NCI-H2081 treated with DMSO at 0.1 percent for 48 hours (cell line): ENCODE measurements around the gene LRRC55.
"Not testable (repeated sequence)": the region's sequence is repeated elsewhere in the genome, so short reads cannot be mapped to it uniquely, and the experiment has no call there.

Experiments
- DNase-seq: peaks from one replicate; lab custom pipeline; 2025; lab: John Stamatoyannopoulos, UW

Gene LRRC55

DNA sequence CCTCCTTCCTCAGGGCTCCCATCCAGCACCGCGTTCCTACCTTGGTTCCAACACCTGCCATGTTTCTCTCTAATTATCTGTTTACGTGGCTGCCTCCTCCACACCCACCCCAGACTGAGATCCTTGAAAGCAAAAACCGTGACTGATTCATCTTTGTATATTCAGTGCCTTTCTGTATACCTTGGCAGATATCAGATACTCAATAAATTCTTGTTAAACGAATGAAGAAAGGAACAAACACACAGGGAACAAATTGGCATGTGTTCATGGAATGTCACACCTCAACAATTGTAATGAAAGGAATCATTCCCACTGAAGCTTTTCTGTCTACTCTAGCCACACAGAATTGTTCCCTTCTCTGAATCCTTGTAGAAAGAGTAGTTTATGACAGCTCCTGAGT, 20.4 kb upstream of the LRRC55 start:
- DNase-seq: no peak

DNA sequence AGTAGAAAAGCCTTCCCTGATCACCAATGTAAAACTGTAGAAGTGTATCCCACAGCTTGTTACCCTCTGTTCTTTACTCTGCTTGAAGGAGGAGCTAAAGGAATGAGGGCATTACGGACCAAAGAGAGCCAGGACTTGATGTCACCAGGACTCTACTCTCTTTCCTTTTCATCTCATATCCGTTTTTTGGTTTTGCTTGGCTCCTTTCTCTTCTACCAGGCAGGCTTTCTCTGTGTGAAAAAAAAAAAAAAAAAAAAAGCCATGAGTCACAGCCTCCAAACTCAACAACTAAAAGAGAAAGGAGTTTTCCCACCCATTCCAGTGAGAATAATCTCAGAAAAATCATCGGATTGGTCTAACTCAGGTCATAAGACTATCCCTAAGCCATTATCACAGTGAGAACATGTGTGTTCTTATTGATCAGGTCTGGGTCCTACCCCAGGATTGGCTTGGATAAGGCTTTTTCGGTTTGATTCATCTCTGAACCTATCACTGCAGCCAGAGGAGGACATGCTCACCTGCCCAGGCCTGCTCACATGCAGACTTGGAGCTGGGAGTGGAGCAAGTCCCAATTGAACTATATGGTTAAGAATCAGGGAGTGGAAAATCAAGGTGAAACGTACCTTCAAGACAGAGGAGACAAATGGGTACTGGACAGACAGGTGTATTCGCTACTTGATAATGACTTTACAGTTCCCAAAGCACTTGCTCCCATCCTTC, 19.4 kb upstream of the LRRC55 start:
- DNase-seq: no peak

DNA sequence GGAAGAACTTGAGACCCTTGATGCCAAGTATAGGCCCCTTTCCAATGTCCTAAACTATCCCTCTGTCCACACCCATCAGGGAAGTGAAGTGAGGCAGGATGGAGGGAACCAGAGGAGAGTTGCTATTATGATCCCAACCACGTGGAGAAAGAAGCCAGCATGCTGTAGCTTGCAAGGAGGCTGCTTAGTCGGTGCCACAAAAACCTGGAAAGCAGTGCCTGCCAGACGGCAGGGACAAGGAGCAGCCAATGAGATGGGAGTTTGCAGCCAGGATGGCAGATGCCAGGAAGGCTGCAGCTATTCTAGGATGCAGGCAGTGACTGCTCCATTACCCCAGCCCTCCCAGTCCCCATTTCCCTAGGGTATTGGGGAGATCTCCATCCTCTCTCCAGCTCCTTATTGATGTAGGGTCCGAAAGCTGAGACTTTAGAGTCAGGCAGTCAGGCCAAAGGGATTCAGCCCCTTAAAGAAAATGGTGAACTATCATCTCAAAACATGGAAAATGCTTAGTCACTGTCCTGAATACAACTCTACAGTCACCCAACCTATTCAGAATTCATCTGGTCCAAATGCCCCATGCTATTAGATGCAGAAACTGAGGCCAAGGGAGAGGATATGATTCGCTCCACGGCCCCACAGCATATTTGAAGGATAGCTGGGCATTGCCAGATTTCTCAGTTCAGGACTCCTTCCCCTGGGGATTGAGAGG, 18.4 kb upstream of the LRRC55 start:
- no peak for DNase-seq

DNA sequence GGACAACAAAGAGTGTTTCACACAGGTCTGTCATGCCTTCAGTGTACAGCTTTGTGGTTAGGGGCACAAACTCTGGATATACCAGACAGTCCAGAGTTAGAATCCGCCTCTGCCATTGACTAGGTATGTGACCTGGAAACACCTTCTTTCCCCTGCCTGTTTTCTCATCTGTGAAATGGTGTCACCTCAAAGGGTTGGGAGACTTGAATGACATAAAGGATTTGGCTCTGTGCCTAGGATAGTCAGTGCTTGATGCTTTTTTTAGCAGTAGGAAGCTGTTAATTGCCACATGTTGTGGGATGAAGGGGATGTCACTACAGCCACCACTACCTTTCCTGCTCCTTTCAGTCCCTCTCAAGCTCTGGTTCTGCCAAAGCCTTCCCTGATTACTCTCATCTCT, 17.4 kb upstream of the LRRC55 start:
- DNase-seq: no peak

DNA sequence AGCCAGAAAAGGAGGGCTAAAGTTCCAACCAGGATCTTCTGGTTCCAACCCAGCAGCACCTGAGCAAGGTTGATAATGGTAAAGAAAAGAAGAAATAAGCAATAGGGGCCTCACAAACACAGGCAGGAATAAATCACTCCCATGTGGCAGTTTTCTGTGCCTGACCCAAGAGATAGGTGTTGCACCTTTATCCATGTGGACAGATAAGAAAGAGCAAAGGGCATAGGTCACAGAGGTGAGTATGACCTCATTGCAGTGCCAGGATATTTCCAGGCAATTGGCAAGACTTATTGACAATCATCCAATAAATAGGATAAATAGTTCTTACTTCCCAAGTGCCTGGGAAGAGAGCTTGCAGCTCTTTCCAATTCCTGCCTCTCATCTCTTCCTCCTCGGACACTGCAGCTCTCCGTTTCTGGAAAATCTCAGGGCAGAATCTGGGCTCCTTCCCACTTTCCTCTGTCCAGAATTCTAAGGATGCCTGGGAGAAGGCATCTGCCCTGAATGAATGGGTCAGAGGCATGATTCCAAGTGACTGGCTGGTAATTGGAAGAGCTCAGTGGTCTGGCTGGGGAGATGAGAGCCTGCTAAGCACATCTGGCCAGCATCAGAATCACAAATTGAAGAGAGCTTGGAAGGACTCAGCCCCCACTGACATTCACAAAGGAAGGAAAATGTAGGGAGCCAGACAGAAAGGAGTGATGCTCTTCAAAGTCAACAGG, 14.5 kb upstream of the LRRC55 start:
- DNase-seq: no peak

DNA sequence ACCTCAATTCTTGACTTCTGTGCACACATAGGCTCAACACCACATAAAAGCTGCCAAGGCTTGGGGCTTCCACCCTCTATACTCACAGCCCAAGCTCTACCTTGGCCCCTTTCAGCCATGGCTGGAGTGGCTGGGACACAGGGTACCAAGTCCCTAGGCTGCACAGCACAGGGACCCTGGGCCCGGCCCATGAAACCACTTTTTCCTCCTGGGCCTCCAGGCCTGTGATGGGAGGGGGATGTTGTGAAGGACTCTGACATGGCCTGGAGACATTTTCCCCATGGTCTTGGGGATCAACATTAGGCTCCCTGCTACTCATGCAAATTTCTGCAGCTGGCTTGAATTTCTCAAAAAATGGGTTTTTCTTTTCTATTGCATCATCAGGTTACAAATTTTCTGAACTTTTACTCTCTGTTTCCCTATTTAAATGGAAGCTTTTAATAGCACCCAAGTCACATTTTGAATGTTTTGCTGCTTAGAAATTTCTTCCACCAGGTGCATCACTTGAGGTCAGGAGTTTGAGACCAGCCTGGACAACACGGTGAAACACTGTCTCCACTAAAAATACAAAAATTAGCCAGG, 11.9 kb upstream of the LRRC55 start:
- not testable (repeated sequence) for DNase-seq

DNA sequence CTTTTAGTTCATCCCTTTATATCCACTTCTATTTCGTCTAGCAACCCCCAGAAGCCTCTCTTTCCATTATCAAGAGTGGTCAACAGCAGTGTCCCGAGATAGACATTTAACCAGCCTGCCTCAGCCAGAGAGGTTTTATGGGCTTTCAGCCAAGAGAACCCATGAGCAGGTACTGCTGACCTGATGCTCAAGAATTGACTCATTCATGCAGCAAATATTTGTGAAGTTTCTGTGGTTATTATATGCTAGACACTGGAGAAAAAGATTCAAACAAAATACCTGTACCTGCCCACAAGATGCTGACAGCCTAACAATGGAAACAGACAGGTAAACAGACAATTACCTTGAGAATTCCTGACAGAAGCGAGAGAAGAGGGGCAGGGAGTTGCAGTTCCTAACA, 9.7 kb upstream of the LRRC55 start:
- no peak for DNase-seq

DNA sequence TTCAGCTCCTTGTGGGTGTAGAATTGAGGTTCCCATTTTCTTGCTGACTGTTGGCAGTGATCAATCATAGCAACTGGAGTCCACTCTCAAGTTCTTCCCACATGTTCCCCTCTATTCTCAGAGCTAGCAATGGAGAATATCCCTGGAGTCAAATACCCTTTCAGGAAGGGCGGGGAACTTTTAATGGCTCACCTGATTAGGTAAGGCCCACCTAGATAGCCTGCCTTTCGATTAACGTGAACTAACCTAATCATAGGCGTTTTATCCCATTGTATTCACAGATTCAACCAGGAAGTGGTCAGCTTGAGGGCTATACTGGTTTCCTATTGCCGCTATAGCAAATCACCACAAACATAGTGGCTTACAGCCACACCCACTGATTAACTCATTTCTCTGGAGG, 7.1 kb upstream of the LRRC55 start:
- DNase-seq: no peak

DNA sequence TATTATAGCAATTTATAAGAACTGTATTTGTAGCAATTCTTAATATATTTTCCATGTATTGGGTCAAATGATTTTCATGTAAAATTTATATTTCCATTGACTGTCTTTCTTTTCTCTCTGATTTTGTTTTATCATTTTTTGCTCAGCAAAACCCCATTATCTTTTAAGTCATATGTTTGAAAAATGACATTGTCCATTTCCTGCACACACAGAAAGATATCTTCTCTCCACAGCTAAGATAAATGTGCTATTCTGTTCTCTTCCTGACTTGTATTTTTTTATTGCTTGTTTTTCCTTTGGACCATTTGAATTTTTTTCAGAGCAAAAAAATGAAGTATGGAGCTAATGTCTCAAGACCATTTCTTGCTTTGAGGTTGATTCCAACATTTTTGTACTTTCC, 6.3 kb upstream of the LRRC55 start:
- no peak for DNase-seq

DNA sequence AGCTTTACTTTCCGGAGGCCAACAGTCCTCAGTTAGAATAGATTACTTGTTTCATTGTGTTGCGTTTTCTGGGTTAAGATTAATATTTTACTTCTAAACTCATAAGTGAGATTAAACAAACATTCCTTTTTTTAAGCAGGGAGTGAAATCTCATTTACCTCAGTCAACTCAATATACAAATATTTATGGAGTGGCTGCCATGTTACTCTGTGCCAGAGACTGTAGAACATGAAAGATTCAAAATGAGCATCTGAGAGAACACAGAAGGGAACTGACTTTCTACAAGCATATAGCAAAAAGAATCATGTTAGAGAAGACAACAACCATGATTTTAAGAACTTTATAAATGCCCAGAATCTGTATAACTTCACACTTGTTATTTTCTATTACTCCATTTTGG, 3.4 kb upstream of the LRRC55 start:
- no peak for DNase-seq

DNA sequence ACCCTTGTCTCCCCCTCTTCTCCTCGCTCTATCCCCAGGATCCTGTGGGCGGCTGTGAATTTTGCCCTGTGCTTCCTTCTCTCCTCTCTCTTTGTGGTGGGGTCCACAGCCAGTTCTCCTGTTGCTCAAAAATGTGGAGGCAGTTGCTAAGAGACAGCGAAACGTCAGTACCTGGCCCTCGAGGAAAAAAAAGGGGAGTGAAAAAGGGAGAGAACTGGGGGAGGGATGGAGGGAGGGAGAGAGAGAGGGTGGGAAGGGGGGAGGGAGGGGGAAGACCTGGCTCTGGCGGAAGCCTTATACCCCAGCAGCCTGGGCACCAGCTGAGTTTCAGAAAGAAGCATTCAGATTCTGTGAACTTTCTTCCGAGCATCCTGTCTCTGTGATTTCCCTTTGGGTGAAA, 2.1 kb upstream of the LRRC55 start:
- DNase-seq: no peak

DNA sequence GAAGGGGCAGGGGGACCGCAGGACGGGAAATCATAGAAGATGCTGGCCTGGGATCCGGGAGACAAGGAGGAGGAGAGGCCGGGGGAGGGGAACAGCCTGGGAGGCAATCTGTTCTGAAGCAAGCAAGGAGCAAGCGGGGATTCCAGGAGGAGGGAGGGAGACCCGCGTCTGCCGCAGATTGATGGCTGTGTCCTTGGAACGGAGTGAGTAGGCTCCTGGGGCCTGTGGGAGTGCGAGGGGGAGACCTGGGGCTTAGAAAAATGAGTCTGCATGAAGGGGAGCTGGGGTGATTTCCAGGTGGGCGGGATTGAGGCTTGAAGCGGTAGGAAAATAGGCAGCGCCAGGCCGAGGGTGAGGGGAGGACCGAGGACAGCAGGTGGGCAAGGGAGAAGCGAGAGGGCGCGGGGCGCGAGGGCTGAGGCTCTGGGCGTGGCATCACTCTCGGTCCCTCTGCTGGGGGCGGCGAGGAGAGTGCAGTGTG, 1.6 kb upstream of the LRRC55 start:
- DNase-seq: no peak

DNA sequence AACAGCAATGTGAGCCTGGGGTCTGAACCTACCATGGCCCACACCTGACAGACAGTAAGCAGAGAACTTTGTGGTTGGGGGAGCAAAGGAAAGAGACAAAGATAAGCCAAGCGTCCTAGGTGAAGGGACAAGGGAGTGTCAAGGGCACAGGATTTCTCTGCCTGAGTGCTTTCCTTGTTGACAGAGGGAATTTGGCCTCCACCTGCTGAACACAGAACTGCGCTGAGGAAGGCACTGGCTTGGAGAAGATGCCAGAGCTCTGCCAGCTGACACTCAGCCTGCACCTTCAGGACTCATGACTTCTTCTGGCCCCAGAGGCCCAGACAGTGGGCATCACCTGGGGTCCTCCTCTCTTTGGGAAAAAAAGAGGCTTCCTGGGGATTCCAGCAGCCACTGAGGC, 789 bp upstream of the LRRC55 start:
- DNase-seq: no peak

DNA sequence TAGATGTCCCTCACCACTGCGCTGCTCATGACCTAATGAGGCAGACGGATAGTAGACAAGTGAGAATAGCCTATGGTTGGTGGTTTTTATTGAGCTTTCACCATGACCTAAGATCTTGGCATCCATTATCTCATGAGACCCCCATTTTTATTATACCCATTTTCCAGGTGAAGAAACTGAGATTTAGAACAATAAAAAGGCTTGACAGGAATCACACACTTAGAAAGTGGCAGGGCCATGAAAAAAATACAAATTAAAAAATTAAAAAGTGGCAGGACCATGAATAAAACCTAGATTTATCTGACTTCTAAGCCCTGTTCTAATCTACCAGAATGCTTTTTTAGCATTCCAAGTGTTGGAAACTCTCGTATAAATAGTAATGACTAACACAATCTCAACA, 1.1 kb downstream of the LRRC55 start:
- DNase-seq: no peak

DNA sequence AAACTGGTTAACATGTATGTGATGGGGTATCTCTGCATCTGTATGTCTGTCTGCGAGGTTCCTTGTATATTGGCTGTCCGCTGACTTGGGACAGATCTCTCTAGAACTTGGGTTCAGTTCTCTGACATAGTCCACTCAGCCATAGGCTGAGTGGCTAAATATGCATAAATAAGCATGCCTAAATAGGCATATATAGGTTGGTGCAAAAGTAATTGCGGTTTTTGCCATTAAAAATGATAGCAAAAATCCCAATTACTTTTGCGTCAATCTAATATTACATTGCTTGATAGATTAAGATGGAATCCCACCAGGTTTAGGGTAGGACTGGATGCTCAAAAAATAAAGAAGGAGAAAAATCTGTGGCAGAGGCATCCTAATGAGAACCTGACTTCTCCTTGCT, 8.8 kb downstream of the LRRC55 start:
- DNase-seq: no peak

DNA sequence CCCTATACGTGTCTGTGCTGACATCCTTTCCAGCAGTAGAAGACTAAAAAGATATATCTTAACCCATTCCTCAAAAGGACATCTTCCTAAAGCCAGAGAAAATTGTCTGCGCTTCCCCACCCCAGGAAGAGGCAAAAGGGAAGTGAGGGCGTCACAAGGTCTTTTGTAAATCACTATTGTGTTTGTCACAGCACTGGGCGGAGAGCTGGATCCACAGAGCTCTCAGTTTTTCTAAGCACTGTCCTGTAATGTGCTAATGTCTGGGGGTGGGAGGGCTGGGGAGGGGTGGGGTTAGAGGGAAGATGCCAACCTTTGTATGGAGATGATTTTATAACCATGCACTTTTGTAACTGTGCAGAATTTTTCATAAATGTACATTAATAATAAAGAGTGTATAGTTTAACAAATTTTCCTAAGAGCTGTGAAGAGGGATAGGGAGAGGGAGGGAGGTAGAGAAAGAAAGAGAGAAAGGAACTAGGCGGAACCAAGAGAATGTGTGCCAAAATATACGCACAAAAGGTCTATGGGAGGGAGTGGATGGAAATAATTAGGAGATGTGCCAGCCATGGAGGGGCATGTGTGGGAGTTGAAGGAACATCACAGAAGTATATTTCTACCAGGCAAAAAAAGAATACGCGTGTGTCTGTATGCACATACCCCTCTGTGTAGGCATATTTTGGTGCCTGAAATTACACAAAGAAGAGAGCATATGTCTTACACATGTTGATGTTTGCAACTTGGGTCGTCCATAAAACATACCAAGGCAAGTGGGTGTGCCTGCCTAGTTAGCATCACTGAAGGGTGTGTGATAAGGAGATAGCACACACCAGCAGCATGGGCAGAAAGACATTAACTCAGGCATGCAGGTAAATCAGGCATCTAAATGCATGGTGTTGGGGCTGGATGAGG, 9.8 kb downstream of the LRRC55 start:
- DNase-seq: no peak

DNA sequence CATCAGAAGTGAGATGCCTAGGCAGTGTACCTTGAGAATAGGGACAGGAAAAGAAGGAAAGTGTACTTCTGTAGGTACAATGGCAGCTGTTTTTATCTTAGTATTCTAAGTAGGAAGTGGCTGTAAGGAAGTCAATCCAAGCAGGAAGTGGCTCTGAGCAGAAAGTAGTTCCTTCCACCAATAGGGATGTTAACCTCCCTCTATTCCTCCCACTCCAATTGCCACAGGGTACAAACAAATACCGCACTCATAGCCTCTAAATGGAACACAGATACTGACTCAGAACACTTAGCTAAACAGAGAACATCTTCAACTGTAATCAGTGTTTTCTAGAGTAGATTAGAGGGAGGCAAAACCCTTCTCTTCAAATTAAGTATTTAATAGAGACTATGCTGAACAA, 10.6 kb downstream of the LRRC55 start:
- DNase-seq: no peak

DNA sequence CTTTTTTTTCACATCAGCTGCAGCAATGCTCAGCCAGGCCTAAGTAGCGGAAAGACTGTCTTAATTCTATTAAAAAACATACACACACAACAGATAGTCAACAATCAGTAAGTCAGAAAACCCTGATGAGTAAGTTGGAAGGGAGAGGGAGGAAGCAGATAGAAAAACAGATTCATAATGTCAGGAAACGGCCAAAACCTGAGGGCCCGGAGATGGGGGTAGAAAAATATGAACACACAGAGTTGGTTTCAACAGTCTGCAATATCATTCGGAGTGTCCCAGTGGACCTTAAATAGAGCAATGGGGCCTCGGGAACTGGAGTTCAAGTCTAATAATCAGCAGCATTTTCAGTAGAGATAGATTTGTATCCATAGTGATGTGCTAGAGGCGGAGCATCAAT, 14.8 kb downstream of the LRRC55 start:
- no peak for DNase-seq

DNA sequence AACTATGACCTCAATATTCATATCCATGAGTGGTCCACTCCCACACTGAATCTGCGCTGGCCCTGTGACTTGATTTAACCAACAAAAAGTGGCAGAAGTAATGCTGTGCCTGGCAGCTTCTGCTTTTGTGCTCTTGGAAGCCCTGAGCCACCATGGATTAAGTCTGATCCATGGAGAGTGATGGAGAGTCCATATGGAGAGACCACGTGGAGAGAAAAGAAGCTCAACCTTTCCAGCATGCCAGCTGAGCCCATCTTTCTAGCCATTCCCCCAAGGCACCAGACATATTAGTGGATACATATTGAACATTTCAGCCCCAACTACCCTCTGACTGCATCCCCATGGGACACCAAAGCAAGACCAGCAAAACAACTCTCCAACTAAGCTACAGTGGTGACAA, 16.0 kb downstream of the LRRC55 start:
- no peak for DNase-seq

DNA sequence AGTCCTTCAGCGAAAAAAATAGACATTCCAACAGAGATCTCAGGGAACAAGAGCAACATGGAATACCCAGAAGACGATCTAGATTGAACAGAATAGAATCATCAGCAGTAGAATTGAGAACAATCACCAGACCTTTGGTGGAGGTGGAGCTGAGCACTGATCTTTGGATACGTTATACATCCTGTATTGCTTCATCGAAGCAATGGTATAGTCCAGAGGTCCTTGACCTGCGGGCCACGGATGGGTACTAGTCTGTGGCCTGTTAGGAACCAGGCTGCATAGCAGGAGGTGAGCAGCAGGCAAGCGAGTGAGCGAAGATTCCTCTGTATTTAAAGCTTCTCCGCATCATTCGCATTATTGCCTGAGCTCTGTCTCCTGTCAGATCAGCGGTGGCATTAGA, 17.6 kb downstream of the LRRC55 start:
- no peak for DNase-seq

DNA sequence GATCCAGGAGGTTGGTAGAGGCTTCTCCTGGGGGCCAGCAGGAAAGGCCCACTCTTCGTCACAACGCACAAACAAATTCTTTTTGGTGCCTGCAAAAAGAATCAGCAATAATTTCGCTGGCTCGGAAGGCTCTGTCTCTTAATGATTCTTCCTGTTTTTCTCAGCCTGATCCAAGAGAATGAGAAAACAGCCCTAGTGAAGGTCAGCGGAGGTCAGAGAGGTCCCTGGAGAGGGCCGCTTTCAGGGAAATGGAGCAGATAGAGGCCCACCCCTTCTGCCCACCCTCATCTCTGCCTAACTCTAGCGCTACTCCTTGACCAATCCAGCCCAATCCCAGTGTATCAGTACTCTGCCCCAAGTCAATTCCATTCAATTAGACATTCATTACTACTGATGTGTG, 19.2 kb downstream of the LRRC55 start:
- DNase-seq: no peak

DNA sequence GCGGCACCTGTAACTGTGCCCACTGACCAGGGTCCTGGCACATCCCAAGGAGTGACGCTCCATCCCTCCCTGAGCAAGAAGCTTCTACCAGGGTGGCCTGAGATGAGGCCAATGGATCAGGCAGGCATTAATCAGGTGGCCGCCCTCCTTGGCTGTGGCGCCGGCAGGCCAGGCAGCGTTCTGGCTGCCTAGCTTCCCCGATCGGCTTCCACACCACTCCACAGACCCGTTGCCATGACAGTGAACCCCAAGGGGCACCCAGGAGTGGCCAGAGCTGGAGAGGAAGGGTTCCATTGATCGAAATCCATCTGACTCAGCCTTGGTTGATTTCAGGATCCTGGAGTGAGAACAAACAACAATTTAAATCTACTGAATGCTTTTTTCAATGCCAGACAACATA, 20.5 kb downstream of the LRRC55 start:
- no peak for DNase-seq
